ENCODE data around the gene LIPC. TPM values are rescaled to one million over a fixed set of nuclear protein-coding genes. Genes with fewer than 3 reads are reported as not detected.

LIPC gene
- total RNA-seq, 1 donor from 2014 or later: not detected

GRCh38 chr15:58497046-58497785 lies 65.4 kb downstream of the LIPC start:
- DNase-seq (ENCODE audit: low spot score in 2 of 2): no peak
- no peak overlapping the region for H3K4me3 ChIP-seq
- intact Hi-C loops (cut with DNase I): no loop called here
- H3K36me3 ChIP-seq: no peaks in the 10 kb centered on the region
- TF ChIP-seq, protein P1, sequence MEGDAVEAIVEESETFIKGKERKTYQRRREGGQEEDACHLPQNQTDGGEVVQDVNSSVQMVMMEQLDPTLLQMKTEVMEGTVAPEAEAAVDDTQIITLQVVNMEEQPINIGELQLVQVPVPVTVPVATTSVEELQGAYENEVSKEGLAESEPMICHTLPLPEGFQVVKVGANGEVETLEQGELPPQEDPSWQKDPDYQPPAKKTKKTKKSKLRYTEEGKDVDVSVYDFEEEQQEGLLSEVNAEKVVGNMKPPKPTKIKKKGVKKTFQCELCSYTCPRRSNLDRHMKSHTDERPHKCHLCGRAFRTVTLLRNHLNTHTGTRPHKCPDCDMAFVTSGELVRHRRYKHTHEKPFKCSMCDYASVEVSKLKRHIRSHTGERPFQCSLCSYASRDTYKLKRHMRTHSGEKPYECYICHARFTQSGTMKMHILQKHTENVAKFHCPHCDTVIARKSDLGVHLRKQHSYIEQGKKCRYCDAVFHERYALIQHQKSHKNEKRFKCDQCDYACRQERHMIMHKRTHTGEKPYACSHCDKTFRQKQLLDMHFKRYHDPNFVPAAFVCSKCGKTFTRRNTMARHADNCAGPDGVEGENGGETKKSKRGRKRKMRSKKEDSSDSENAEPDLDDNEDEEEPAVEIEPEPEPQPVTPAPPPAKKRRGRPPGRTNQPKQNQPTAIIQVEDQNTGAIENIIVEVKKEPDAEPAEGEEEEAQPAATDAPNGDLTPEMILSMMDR (IDR thresholded peaks at IDR 0.05): no peak
- peaks cover 0 to 5% of the 10 kb centered on the region in 2 donors for H3K4me1 ChIP-seq
- H3K27ac ChIP-seq: no peak overlapping the region
- H3K27me3 ChIP-seq: no peaks in the 10 kb centered on the region
- H3K9me3 ChIP-seq: no peaks in the 10 kb centered on the region

GRCh38 chr15:58498821-58499580 lies 67.2 kb downstream of the LIPC start:
- H3K36me3 ChIP-seq: no peaks in the 10 kb centered on the region
- intact Hi-C loops (cut with DNase I): no loop called here
- TF ChIP-seq, protein P1 (IDR thresholded peaks at IDR 0.05): no peak
- no peaks in the 10 kb centered on the region for H3K9me3 ChIP-seq
- H3K27ac ChIP-seq: no peak overlapping the region
- DNase-seq (ENCODE audit: low spot score in 2 of 2): no peak
- no peaks in the 10 kb centered on the region for H3K4me1 ChIP-seq
- no peak overlapping the region for H3K4me3 ChIP-seq
- H3K27me3 ChIP-seq: no peaks in the 10 kb centered on the region

- no peak for DNase-seq (ENCODE audit: low spot score in 2 of 2)
- Histone ChIP-seq H3K36me3 (no peaks in the 10 kb centered on the region), H3K9me3 (no peaks in the 10 kb centered on the region), H3K27ac (no peak overlapping the region), H3K4me3 (no peak overlapping the region), H3K27me3 (no peaks in the 10 kb centered on the region), H3K4me1 (peaks cover 0 to 3% of the 10 kb centered on the region in 2 donors)
- intact Hi-C loops (cut with DNase I): no loop called here
- TF ChIP-seq, protein P1 (IDR thresholded peaks at IDR 0.05): no peak
Measured at GRCh38 chr15:58501006-58501405, 69.2 kb downstream of the LIPC start.

- intact Hi-C loops (cut with DNase I): no loop called here
- no peaks in the 10 kb centered on the region for H3K36me3 ChIP-seq
- H3K4me1 ChIP-seq: peaks cover 0 to 3% of the 10 kb centered on the region in 2 donors
- TF ChIP-seq, protein P1 (IDR thresholded peaks at IDR 0.05): no peak
- no peak overlapping the region for H3K27ac ChIP-seq
- no peaks in the 10 kb centered on the region for H3K27me3 ChIP-seq
- no peak overlapping the region for H3K4me3 ChIP-seq
- no peak for DNase-seq (ENCODE audit: low spot score in 2 of 2)
- no peaks in the 10 kb centered on the region for H3K9me3 ChIP-seq
Measured at GRCh38 chr15:58501636-58502188, 69.9 kb downstream of the LIPC start.

GRCh38 chr15:58503139-58504027 lies 71.6 kb downstream of the LIPC start:
- no peak for DNase-seq (ENCODE audit: low spot score in 2 of 2)
- no peaks in the 10 kb centered on the region for H3K36me3 ChIP-seq
- H3K4me1 ChIP-seq: peaks cover 0 to 3% of the 10 kb centered on the region in 2 donors
- TF ChIP-seq, protein P1 (IDR thresholded peaks at IDR 0.05): no peak
- no peak overlapping the region for H3K4me3 ChIP-seq
- H3K27me3 ChIP-seq: no peaks in the 10 kb centered on the region
- intact Hi-C loops (cut with DNase I): no loop called here
- no peak overlapping the region for H3K27ac ChIP-seq
- no peaks in the 10 kb centered on the region for H3K9me3 ChIP-seq

Measured in ascending aorta (tissue), 2 donors.